ENCODE measurements around the gene TENM4.

- TF ChIP-seq CTCF (IDR thresholded peaks at IDR 0.05) (no peak), POLR2A (IDR thresholded peaks at IDR 0.05) (no peak), POLR2AphosphoS5 (IDR thresholded peaks at IDR 0.05) (no peak)
Observed at GRCh38 chr11:78985663-78986062, 455.2 kb downstream of the TENM4 start.
